Prostate gland (tissue), 2 donors: ENCODE data around the gene MYL12B.

ENCODE experiments used
- POLR2A ChIP-seq: fragments of 450-650 bp; IDR thresholded peaks from one replicate; pipeline ENCODE4 v1.6.1; 2016; ENCODE audit warnings: antibody characterized with exemption, mild to moderate bottlenecking
- TF ChIP-seq, protein P1 (sequence below), 4 experiments: fragments of 200-600 bp in 2 of 4; fragments of 450-650 bp in 2 of 4; sonication (generic) in 2 of 4; IDR thresholded peaks; 1 replicate in 3 of 4; 2 replicates in 1 of 4; pipeline ENCODE4 v1.5.1; 2016 to 2019; ENCODE audit warnings: antibody characterized with exemption in 4 of 4, mild to moderate bottlenecking in 2 of 4, moderate library complexity in 2 of 4

DNA sequence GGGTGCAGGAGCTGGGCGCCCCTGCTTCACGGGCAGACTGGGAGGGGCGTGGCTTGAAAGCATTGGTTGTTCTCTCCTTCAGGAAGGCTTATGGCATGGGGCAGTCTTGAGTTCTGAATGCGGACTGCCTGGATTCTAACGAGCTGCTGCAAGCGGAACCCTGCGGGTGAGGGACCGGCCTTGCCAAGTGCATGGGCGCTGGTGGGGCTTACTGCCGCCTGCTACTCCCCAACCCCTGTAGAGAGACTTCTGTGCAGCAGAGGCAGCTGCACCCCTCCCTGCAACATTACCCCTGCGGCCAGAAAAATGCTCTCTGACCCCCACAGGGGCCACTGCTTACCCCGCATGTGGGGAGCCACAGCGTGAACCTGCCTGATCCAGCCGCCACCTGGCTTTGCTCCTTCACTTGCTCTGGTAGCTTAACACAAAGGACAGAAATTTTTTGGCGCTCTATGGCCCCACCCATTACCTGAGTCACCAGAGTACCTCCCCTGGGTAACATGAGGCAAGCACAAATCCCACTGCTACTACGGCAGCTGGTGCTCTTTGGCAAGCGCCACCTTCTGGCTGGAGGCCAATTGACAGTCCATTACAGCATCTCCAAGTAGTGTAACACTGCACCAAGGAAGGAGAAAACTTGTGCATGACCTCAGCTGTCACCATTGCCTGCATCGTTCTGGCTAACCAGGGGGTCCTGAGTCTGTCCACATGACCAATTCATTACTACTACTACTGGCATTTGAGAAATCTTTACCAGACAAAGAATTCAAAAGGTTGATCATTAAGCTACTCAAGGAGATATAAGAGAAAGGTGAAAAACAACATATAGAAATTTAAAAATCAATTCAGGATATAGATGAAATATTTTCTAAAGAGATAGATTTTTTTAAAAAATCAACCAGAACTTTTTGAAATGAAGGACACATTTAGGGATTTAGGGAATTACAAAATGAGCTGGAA is 35.4 kb downstream of the MYL12B start:
- TF ChIP-seq, protein P1, sequence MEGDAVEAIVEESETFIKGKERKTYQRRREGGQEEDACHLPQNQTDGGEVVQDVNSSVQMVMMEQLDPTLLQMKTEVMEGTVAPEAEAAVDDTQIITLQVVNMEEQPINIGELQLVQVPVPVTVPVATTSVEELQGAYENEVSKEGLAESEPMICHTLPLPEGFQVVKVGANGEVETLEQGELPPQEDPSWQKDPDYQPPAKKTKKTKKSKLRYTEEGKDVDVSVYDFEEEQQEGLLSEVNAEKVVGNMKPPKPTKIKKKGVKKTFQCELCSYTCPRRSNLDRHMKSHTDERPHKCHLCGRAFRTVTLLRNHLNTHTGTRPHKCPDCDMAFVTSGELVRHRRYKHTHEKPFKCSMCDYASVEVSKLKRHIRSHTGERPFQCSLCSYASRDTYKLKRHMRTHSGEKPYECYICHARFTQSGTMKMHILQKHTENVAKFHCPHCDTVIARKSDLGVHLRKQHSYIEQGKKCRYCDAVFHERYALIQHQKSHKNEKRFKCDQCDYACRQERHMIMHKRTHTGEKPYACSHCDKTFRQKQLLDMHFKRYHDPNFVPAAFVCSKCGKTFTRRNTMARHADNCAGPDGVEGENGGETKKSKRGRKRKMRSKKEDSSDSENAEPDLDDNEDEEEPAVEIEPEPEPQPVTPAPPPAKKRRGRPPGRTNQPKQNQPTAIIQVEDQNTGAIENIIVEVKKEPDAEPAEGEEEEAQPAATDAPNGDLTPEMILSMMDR (IDR thresholded peaks at IDR 0.05): peak in 3 of 4 experiments; percentile 24 to 52 (median 38)
- peak; percentile 19 for TF ChIP-seq POLR2A
